HG02798 (cell line): ENCODE results near the gene MPHOSPH9.
"Not testable (repeated sequence)": the region's sequence is repeated elsewhere in the genome, so short reads cannot be mapped to it uniquely, and the experiment has no call there.

ENCODE experiments used
- ATAC-seq: cut with Tn5 transposase; IDR thresholded peaks from one replicate; pipeline ENCODE4 v1.9.1; 2021; ENCODE audit warnings: mild to moderate bottlenecking; ENCODE audit not compliant: unreplicated experiment, poor library complexity

Gene MPHOSPH9

GRCh38 chr12:123232472-123232806 lies 502 bp downstream of the MPHOSPH9 start:
- ATAC-seq, result no peak

- ATAC-seq, result no peak
Observed at GRCh38 chr12:123231931-123232330, 1.0 kb downstream of the MPHOSPH9 start.

DNA sequence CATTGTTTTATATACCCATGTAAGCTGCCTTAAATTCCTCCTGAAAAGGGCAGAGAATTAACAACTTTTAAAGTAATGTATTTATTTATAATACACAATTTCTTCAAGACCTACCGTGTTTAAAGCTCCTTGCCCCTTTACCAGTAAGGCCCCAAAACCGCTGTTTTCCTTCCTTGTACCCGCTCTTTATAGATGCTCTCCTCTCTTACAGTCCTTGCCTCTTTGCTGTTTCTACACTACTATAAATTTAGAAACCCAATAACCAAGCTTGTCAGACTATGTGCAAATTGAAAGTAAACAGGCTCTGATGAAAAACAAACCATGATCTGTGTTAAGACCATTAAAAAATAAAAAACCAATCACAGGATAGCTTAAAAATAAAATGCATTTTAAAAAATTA lies 3.9 kb downstream of the MPHOSPH9 start:
- no peak for ATAC-seq

DNA sequence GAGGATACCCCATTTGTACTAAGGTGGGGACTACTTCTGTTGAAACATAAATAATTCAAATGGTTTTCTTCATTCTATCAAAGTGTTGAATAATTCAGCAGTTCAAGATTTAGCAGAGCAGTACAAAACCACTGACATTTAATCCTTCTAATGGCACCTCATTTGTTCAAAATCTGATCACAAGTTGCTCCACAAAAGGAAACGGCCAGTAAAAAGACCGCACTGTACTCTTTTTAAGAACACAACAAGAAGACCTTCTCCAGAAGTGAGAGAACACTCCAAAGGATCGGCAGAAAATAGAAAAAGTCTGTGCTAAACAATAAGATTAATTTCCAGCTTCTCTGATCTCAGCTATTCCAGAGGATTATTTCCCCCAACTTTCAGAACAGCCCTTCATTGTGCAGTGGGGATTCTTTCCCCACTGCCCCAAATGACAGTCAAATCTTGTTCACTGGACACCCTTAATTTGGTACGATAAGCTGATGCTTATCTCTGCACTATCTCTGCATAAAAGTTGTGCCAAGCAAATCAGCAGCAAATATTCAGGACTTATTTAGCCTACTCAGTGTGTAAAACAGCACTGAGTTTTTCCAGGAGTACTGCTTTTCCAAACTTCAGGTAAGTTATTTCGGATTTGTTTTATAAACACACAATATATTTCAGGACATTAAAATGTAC lies 5.2 kb downstream of the MPHOSPH9 start:
- no peak for ATAC-seq

DNA sequence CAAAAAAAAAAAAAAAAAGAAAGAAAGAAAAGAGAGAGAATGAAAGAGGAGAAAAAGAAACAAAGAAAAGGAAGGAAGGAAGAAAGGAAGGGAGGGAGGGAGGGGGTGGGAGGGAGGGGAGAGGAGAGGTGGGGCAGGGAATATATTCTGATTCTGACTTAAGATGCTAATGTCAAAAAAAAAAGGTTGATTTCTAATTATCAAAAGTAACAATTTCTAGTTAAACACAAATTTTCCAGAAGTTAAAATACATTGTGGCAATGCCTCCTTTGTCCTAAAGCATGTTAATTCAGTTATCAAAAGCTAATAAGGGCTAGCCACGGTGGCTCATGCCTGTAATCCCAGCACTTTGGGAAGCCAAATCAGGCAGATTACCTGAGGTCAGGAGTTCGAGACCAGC lies 7.5 kb downstream of the MPHOSPH9 start:
- ATAC-seq, result no peak

DNA sequence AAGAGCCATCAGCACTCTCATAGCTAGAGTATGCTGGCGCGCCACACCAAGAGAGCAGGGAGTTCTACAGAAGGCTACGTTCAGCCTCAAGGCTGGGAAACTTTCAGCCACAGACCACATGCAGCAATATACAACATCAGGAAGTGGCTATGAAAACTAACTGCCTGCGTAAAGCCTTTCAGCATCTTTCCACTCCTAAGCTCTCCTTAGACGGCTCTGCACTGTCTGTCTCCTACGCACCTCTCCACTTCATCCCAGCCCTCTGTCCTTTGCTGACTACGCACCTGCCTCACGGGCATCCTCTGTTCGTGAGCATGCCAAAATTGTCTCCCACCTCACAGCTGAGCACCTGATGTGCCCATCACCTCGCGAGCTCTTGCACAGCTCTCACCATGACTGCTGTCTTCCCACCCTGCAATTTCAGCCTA lies 9.7 kb downstream of the MPHOSPH9 start:
- ATAC-seq, result no peak

GRCh38 chr12:123207815-123208214 lies 25.1 kb downstream of the MPHOSPH9 start:
- not testable (repeated sequence) for ATAC-seq

GRCh38 chr12:123206794-123207193 lies 26.1 kb downstream of the MPHOSPH9 start:
- not testable (repeated sequence) for ATAC-seq

- no peak for ATAC-seq
Observed at GRCh38 chr12:123200414-123200813, 32.5 kb downstream of the MPHOSPH9 start.

- no peak for ATAC-seq
Observed at GRCh38 chr12:123199936-123200335, 33.0 kb downstream of the MPHOSPH9 start.

- no peak for ATAC-seq
Observed at GRCh38 chr12:123187637-123188036, 45.3 kb downstream of the MPHOSPH9 start.

DNA sequence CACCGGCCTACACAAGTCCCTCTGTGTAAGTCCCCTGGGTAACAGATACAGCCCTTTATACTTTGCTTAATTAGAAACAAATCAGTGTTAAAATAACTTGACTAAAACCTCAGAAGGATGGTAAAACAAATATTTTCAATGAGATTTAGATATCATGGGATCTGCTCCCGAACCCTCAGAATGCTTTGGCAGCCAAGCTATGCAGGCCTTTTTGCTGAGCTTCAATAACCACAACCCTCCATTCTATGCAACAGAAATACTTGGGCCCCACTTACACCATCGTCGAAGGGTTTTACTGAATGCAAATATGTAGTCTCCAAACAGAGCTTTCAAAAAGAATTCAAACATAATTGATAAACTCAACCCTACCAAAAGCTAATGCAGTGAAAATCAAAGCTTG lies 52.8 kb downstream of the MPHOSPH9 start:
- ATAC-seq, result no peak

DNA sequence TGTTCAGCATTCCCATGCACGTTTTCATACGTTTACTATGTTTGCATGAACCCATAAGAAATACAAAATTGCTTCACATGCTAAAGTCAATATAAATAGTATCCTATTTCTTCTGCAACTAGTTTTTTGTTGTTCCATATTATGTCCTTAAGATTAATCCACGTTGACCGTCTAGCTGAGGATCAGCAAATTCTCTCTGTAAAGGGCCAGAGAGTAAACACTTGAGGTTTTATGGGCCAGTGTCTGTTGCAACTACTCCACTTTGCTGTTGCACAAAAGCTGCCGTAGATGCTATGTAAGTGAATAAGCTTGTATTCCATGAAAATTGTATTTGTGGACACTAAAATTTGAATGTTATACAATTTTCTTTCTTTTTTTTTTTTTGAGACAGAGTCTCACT lies 61.0 kb downstream of the MPHOSPH9 start:
- ATAC-seq, result no peak

DNA sequence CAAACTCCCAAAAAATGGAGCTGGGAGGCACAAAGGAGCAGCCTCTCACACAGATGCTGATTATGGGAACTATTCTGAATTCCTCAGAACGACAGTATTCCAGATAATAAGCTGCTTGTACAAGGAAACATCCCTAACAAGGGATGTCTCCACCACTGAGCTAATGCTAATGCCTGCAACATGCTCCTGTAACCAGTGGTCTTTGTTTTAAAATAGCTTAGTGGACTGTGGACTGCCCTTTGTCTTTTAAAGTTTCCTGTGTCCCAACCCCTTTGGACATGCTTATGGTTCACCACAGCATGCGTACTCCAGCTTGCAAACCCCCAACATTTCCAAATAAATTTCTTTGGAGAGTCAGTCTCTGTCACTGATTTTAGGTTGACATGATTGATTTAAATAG lies 65.6 kb downstream of the MPHOSPH9 start:
- no peak for ATAC-seq

DNA sequence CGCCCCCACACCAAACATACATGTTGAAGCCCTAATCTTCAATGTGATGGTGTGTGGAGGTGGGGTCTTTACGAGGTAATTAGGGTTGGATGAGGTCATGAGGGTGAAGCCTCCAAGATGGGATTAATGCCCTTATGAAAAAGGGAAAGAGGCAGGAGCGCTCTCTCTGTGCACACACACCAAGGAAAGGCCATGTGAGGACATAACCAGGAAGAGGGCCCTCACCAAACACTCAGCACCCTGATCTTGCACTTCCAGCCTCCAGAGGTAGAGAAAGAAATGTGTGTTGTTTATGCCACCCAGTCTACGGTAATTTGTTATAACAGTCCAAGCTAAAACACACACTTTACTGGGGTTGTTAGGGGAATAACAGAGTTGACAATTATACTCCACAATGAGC lies 67.4 kb downstream of the MPHOSPH9 start:
- ATAC-seq, result no peak

DNA sequence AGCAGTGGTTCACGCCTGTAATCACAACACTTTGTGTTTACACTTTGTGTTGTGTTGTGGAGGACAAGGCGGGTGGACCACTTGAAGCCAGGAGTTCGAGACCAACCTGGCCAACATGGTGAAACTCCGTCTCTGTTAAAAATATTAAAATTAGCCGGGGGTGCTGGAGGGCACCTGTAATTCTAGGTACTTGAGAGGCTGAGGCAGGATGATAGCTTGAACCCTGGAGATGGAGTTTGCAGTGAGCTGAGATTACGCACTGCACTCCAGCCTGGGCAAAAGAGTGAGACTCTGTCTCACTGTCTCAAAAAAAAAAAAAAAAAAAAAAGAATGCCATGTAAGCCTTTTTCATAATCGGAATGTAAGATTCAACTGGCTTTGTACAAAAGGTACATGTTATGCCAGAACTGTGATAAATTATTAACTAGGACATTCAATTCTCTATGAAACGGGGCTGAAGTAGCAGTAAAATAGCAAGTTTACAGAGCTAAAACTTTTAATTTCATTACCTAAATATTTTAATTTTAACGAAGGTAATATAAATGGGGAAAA lies 68.2 kb downstream of the MPHOSPH9 start:
- no peak for ATAC-seq

DNA sequence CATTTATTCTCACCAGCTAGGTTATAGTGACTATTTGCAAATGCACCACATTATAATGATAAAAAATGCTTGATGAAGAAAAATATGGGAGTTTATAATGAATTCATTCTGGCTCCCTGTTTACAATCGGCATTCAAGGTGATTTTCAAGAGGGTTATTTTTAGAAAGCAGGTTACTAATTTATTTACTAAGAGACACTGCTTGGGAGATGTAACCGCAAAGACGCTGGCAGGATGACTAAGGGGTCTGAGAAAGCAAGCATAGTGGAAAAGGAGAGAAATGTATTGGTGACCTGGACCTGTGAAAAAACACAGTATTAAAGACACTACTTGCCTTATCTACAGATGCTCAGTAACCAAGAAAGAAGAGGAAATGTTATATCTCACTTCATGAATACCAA lies 68.7 kb downstream of the MPHOSPH9 start:
- no peak for ATAC-seq

DNA sequence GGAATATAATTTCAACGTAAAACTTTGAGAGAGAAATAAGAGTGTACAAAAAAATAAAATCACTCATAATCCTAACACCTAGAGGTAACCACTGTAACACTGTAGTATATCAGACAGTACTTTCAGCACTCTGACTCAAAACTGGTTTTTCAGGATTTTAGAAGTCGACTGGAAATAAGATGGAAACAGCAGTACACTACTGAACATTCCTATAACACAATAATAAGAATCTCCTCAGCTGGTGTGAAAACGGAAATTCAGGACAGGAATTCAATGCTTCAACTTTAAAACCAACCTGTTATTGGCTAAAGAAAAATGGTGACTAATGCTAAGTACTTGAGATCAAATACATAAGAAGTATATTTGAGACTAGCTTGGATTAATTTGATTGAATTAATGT lies 69.7 kb downstream of the MPHOSPH9 start:
- ATAC-seq, result no peak

- no peak for ATAC-seq
Observed at GRCh38 chr12:123160801-123161487, 72.0 kb downstream of the MPHOSPH9 start.

DNA sequence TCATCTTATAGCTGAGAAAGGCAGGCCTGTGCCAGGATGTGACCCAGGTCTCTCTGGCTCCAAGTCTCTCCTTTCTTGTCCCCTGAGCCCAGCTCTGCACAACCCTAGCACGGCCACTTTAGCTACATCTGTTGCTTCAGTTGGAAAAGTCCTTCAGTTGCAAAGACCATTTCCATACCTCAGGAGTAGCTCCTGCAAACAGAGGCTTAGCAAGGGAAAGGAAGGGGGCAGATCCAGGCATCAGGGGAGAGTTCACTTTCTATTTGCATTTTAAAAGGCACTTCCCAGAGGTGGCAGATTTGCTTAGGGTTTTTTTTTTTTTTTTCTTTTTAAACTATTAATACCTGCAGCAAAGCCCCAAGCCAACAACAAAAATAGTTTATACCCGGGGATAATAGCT lies 79.0 kb downstream of the MPHOSPH9 start:
- ATAC-seq, result no peak

DNA sequence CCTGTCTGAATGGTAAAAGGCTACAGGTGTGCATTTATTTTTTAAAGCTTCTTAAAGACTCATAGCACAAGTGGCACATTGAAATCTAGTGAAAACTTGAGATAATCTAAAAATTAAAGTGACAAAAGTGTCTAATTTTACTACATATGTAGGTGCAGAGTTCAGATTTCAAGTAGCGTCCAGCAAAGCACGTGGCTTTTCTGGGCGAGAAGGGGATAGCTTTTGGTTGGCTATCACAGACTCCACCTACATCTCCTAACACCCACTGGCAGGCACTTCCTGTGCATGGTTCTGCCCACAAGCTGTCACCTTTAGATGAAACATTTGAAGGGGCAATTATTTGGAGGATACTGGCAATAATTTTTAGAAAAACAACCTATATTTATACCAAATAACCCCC lies 80.1 kb downstream of the MPHOSPH9 start:
- ATAC-seq, result no peak
